ENCODE measurements around the gene WFDC9.
"Not testable (repeated sequence)": the region's sequence is repeated elsewhere in the genome, so short reads cannot be mapped to it uniquely, and the experiment has no call there.

The WFDC9 gene

DNA sequence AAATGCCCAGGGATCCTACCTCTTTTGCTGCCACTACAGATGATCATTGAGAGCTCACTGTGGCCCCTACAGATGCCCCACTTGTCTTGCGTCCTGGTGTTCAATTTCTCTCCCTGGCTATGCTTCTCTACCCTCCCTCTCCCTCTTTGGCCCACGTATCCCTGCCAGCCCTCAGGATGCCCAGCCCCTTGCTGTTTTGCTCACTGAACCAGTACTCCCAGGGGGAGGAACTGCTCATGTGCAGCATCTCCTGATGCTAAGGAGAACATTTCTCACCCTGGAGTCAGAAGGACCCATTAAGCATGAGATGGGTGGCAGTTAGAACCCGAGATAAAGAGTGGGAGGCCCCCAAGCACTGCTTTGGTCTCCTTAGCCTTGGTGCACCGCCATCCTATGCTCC, at the start of gene WFDC9:
Gene WFDC9 (minus strand): TSS at position 101 of the 400 bp plus-strand sequence. CDS start 21,103 bp downstream, outside the sequence.
- DNase-seq (ENCODE audit: low spot score): no peak

DNA sequence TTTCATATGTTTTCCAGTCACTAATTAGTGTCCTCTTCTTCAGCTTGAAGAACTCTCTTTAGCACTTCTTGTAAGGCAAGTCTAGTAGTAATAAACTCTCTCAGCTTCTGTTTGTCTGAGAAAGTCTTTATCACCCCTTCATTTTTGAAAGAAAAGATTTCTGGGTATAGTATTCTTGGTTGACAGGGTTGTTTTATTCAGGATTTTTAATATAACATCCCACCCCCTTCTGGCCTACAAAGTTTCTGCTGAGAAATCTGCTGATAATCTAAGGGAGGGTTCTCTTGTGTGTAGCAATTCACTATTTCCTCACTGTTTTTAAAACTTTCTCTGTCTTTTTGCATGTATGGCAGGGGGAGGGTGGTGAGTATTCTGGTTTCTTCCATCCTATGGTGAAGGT, 48.6 kb upstream of the WFDC9 start:
- DNase-seq (ENCODE audit: low spot score): no peak

DNA sequence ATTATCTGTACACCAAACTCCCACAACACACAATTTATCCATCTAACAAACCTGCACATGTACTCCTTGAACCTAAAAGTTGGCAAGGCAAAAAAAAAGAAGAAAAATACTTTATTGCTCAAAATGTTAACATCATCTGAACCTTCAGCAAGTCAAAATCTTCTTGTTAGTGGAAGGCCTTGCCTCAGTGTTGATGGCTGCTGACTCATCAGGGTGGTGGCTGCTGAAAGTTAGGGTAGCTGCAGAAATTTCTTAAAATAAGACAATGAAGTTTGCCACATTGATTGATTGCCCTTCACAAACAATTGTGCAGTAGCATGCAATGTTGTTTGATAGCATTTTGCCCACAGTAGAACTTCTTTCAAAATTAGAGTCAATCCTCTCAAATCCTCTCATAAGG, 41.7 kb upstream of the WFDC9 start:
- DNase-seq (ENCODE audit: low spot score): no peak

DNA sequence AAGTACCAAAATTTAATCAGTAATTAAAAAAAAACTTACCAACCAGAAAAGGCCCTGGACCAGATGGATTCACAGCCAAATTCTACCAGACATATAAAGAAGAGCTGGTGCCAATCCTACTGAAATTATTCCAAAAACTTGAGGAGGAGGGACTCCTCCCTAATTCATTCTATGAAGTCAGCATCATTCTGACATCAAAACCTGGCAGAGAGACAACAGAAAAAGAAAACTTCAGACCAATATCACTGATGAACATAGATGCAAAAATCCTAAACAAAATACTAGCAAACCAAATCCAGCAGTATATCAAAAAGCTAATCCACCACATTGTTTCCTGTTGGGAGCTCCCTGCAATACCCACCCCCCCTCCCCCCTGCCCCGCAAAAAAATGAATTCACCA, 39.1 kb upstream of the WFDC9 start, which contains the start of gene WFDC11:
Gene WFDC11 (minus strand): TSS at position 101 of the 400 bp plus-strand sequence. CDS start 19,639 bp downstream, outside the sequence.
- DNase-seq (ENCODE audit: low spot score): no peak

DNA sequence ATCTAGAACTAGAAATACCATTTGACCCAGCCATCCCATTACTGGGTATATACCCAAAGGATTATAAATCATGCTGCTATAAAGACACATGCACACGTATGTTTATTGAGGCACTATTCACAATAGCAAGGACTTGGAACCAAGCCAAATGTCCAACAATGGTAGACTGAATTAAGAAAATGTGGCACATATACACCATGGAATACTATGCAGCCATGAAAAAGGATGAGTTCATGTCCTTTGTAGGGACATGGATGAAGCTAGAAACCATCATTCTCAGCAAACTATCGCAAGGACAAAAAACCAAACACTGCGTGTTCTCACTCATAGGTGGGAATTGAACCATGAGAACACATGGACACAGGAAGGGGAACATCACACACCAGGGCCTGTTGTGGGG, 26.0 kb upstream of the WFDC9 start:
- DNase-seq (ENCODE audit: low spot score): not testable (repeated sequence)

DNA sequence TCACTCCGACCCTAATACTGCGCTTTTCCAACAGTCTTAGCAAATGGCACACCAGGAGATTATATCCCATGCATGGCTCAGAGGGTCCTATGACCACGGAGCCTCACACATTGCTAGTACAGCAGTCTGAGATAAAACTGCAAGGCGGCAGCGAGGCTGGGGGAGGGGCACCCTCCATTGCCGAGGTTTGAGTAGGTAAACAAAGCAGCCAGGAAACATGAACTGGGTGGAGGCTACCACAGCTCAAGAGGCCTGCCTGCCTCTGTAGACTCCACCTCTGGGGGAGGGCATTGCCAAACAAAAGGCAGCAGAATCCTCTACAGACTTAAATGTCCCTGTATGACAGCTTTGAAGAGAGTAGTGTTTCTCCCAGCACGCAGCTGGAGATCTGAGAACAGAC, 20.6 kb upstream of the WFDC9 start:
- DNase-seq (ENCODE audit: low spot score): not testable (repeated sequence)

DNA sequence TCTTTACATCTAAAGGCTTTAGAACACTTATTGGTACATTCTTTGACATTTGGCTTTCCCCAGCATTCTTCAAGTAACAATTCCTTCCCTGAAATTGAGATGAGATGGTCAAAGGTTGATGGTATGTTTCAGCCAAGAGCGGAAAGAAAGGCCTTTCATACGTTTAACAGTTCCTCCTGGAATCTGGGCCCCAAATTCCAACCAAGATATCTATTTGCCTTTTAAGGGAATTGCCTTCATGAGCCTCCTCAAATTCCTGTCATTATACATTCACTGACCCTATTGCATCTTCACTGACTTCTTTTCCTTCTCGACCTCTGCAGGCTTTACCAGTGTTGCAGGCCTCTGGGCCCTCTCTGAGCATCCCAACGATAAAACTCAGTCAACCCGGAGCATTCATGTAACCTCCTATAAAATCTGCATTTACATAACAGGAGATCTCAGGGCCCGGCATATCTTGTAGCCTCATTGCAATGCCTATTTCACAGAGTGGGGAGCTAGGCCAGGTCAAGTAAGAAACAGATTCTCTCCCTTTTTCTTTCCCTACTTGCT, 18.3 kb upstream of the WFDC9 start:
- no peak for DNase-seq (ENCODE audit: low spot score)

DNA sequence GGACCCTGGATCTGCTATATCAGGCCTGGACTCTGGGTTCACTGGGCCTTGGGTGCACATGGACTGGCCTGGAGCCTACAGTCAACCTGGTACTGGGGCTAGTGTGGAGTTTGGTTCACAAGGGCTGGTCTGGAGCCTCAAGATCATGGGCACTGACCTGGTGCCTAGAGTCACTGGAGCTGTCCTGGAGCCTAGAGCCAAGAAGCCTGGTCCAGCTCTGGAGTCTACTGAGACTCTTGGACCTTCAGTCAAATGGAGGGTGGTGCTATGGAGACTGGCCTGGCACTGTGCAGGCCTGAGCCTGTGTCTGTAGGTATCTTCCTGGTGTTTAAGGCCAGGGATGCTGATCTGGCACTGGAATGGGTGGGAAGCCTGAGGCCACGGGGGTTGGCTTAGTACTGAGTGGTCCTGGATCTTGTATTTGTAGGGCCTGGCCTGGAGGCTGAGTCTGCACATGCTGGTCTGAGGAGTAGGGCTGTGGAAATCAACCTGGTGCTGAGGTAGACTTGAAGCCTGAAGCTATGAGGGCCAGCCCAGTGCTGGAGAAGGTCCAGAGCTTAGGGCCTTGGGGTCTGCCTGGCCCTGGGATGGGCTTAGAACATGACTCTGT, 16.5 kb upstream of the WFDC9 start:
- DNase-seq (ENCODE audit: low spot score): no peak

DNA sequence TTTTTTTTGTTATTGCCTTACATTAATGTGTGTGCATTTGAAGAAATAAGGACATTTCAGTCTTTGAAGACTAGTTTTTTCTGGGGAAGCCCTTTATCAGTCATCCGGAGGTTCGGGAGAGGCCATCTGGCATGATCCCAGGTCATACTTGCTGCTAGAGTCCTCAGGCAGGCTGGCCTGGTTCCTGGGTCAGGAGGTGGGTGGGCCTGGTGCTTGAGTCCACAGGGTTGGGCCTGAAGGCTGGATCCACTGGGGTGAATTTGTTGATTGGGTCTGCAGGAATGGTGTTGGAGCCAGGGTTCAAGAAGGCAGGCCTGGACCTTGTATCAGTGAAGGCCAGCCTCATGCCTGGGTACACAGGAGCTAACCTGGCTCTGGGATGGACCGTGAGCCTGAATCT, 15.8 kb upstream of the WFDC9 start:
- no peak for DNase-seq (ENCODE audit: low spot score)

DNA sequence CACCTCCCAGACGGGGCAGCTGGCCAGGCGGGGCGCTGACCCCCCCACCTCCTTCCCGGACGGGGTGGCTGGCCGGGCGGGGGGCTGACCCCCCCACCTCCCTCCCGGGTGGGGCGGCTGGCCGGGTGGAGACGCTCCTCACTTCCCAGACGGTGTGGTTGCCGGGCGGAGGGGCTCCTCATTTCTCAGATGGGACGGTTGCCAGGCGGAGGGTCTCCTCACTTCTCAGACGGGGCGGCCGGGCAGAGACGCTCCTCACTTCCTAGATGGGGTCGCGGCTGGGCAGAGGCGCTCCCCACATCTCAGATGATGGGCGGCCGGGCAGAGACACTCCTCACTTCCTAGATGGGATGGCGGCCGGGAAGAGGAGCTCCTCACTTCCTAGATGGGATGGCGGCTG, 14.8 kb upstream of the WFDC9 start:
- DNase-seq (ENCODE audit: low spot score): not testable (repeated sequence)

DNA sequence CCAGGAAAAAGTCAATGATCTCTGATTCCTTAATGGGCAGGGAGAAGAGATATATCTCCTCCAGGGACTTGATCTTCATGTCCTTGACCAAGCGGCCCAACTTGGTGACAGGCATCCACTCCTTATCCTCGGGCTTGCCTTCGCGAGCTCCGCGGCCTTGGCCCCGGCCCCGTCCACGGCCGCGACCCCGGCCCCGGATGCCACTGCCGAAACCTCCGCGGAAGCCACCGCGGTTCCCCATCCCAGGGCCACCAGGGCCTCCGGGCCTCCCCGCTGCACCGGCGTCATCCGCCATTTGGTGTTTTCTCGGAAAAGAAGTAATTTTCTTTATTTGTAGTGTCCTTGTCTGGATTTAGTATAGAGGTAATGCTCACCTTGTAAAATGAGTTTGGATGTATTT, 10.0 kb upstream of the WFDC9 start:
- not testable (repeated sequence) for DNase-seq (ENCODE audit: low spot score)

DNA sequence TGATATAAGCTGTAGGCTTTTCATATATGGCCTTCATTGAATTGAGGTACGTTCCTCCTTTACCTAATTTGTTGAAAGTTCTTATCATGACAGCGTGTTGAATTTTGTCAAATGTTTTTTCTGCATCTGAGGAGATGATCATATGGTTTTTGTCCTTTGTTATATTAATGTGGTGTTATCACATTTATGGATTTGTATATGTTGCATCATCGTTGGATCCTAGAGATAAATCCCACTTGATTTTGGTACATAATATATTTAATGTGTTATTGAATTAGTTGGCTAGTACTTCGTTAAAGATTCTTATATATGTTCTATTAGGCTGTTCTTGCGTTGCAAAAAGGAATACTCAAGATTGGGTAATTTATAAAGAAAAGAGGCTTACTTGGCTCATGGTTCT, 8.6 kb upstream of the WFDC9 start:
- no peak for DNase-seq (ENCODE audit: low spot score)

DNA sequence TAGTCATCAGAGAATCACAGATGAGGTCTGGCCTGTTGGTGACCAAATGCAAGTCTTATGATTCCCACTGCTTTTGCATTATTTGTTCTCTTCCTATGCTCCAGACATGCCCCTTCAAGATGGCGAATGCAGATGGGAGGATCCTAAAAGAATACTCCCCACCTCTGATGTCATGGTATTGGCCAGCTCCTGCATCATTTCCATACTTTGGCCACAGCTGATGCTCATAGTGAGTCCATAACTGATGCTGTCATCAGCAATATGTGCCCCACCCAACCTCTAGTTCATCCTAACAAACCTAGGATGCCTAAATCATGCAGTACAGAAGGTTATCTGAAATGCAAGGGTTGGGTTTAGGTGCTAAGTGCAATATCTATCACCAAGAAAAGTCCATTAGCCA, 5.4 kb upstream of the WFDC9 start:
- no peak for DNase-seq (ENCODE audit: low spot score)

DNA sequence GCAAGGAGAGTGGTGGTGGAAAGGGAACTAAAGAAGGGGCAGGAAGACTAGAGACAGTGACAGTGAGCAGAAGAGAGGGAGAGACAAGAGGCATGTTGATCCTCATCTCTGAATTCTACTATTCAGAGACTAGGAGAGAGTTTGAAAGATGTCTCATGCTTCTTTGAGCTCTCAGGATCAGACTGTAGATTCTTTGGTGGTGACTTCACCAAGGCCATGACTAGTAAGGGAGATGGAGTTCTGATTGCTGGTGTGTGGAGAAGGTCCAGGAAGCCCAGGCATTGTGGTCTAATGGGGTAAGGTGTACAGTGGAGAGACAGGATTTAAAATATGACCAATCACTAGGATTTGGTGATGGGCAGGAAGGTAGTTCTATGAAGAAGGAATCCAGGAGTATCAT, 713 bp downstream of the WFDC9 start:
- DNase-seq (ENCODE audit: low spot score): no peak

DNA sequence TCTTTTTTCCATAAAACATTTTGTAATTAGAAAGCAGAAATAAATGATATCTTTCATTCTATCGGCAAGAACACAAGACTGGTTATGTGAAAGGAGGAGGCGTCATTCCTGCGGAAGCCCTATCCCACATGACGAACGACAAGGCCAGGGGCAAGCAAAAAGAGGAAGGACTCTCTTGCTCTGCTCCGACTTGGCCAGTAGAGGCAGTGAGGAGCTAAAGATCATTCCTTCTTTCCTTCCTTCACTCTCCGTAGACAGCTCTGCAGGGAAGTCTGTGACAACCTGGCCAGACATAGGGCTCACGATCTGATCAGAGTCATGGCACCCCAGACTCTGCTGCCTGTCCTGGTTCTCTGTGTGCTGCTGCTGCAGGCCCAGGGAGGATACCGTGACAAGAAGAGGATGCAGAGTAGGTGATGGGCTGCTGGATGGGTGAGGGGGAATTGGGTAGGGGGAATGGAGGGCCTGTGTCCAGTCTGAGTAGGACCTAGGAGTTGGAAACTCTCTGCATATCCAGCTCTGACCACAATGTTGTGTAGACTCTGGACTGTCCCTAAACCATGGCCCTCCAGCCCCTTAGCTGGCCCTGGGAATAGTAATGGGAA, 1.5 kb downstream of the WFDC9 start, which contains the start of gene WFDC10A:
Gene WFDC10A (plus strand): TSS at position 244 of the 605 bp plus-strand sequence. CDS start 75 bp downstream, at position 319.
- DNase-seq (ENCODE audit: low spot score): peak; percentile 88

DNA sequence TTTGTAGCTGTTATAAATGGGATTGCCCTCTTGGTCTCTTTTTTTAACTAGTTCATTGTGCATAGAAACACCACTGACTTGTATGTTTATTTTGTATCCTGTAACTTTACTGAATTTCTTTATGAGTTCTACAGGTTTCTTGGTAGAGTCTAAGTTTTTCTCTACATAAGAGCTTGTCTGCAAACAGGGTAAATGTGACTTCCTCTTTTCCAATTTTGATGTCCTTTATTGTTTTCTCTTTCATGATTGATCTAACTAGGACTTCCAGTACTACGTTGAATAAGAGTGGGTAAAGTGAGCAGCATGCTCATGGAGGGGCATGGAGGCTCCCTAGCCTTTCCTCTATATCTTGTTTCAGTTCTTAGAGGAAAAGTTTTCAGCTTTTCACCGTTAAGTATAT, 4.5 kb downstream of the WFDC9 start:
- no peak for DNase-seq (ENCODE audit: low spot score)

DNA sequence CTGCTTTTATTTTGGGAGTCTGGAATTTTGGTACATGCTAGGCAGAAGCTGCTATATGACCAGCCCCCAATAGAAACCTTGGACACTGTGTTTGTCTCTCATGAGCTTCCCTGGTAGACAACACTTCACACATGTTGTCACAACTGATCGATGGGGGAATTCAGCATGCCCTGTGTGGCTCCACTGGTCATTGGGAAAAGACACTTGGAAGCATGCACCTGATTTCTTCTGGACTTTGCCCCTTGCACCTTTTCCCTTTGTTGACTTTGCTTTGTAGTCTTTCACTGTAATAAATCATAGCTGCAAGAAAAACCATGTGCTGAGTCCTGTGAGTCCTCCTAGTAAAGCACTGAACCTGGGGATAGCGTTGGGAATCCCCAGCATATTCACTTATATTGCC, 9.5 kb downstream of the WFDC9 start:
- DNase-seq (ENCODE audit: low spot score): no peak

DNA sequence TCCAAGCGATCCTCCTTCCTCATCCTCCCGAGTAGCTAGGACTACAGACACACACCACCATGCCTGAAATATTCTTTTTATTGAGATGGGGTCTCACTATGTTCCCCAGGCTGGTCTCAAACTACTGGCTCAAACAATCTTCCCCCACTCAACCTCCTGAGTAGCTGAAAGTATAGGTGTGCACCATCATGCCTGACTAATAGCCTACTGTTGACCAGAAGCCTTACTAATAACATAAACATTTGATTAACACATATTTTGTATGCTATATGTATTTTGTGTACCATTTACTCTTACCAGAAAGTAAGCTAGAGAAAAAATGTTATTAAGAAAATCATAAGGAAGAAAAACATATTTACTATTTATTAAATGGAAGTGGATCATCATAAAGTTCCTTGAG, 13.5 kb downstream of the WFDC9 start:
- no peak for DNase-seq (ENCODE audit: low spot score)

DNA sequence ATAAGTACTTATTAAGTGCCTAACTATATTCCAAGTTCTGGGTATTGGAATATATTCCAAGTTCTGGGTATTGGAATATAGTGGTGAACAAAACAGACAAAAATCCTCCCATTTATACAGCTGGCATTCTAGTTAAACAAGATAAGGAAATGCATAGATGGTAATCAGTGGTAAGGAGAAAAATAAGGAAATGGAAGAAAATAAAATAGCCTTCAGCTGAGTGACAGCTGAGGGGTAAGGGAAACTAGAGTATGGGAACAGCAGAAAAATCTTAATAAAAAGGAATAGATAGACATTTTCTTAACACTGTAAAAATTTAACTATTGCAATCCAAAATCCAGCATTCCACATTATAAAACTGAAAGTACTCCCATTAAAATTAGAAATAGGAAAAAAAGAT, 18.8 kb downstream of the WFDC9 start:
- no peak for DNase-seq (ENCODE audit: low spot score)

DNA sequence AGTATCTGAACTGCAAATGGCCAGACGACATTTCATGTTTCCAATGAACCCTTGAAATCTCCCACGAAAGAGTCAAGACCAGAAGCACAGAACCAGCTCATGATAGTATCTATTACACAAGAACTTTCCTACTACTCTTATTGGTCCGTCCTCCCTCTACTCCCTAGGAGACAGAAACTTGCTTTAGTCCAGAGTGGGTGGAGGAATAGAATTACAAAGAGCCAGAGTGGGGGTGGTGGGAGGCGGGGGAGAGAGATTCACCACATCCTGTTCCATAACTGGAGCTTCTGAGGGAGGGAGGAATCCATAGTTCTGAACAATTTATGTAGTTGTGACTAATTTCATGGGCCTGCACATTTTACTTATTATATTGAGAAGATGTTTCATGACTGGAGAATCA, 20.0 kb downstream of the WFDC9 start:
- DNase-seq (ENCODE audit: low spot score): peak; percentile 71

DNA sequence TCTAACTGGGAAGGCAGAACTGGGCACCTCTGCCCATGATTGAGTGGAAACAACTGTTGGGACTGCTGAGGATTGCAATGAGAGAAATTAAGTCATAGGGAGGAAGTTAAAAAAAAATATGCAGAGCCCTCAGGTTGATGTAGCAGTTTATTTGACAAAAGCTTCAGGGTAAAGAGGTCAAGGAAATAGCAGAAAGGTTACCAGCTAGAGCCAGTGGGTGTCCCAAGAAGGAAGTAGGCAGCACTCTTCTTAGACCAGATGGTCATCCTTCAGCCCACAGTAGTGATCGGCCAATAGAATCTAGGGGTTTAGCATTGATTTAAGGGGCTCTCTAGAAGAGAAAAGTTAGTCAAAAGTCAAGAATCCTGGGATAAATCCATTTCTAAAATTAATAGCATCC, 23.3 kb downstream of the WFDC9 start:
- DNase-seq (ENCODE audit: low spot score): no peak

DNA sequence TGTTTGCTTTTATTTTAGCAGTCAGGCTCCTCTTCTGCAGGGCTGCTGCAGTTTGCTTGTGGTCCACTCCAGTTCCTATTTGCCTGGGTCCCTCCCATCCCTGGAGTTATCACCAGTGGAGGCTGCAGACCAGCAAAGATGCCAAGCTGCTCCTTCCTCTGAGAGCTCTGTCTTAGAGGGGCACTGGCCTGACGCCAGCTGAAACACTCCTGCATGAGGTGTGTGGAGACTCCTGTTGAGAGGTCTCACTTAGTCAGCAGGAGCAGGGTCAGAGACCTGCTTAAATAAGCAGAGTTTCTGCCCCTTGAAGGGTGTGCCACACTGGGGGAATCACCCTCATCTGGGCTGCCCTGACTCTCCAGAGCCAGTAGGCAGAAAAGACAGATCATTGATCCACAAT, 35.8 kb downstream of the WFDC9 start:
- DNase-seq (ENCODE audit: low spot score): no peak

DNA sequence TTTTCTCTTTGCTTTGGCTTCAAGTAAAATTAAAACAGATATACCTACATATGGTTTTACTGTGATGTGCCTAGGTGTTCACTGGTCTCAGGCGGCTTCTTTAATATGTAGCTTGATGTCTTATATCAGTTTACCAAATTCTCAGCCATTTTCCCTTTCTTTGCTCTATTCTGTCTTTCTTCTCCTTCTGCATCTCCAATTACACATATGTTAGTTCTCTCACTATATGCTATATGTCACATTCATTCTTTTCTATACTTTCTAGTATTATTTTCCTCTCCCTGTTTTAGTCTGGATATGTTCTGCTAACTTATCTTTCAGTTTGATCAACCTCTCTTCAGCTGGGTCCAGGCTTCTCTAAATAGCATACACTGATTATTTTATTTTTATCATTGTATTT, 37.6 kb downstream of the WFDC9 start:
- DNase-seq (ENCODE audit: low spot score): no peak
